Activated CD4-positive, alpha-beta T cell treated with anti-CD3 and anti-CD28 coated beads, Interleukin-2, Interleukin-4, amounts not matched to agents 100 ng/mL and 50 ng/mL, durations not matched to agents 16 hours and 8 hours (primary cell): Measurements from ENCODE around the gene TNRC18.
"Not testable (repeated sequence)": the region's sequence is repeated elsewhere in the genome, so short reads cannot be mapped to it uniquely, and the experiment has no call there.

Source experiments
- DNase-seq: peaks from one replicate; pipeline ENCODE4 v3.0.0-alpha.2; 2020; ENCODE audit warnings: low spot score

TNRC18 gene

GRCh38 chr7:5291301-5291700 is 132.3 kb downstream of the TNRC18 start:
- no peak for DNase-seq

- DNase-seq = no peak
These were observed 134.3 kb downstream of the TNRC18 start for GRCh38 chr7:5289355-5289754.

GRCh38 chr7:5288560-5288959 is 135.1 kb downstream of the TNRC18 start:
- DNase-seq = not testable (repeated sequence)

- no peak for DNase-seq
These were observed 135.8 kb downstream of the TNRC18 start for GRCh38 chr7:5287802-5288201.

GRCh38 chr7:5287373-5287772 is 136.3 kb downstream of the TNRC18 start:
- not testable (repeated sequence) for DNase-seq

- DNase-seq = no peak
These were observed 136.7 kb downstream of the TNRC18 start for GRCh38 chr7:5286933-5287332.

- peak; percentile 19 for DNase-seq
These were observed 139.0 kb downstream of the TNRC18 start for GRCh38 chr7:5284304-5285281.

- DNase-seq = no peak
These were observed 140.0 kb downstream of the TNRC18 start for GRCh38 chr7:5283421-5284303.

- no peak for DNase-seq
These were observed 140.9 kb downstream of the TNRC18 start, which contains the start of gene SLC29A4 for GRCh38 chr7:5282543-5283316. Gene SLC29A4, plus strand, starts transcription at chr7:5282943. Its CDS starts 4,874 bp downstream, at chr7:5287817.

- not testable (repeated sequence) for DNase-seq
These were observed 141.8 kb downstream of the TNRC18 start for GRCh38 chr7:5281598-5282500.

- no peak for DNase-seq
These were observed 143.9 kb downstream of the TNRC18 start for GRCh38 chr7:5279734-5280133.

- DNase-seq = no peak
These were observed 144.9 kb downstream of the TNRC18 start for GRCh38 chr7:5278766-5279165.

- no peak for DNase-seq
These were observed 147.0 kb downstream of the TNRC18 start for GRCh38 chr7:5276611-5277010.

- not testable (repeated sequence) for DNase-seq
These were observed 147.5 kb downstream of the TNRC18 start for GRCh38 chr7:5276123-5276522.

GRCh38 chr7:5275510-5275909 is 148.1 kb downstream of the TNRC18 start:
- not testable (repeated sequence) for DNase-seq

- not testable (repeated sequence) for DNase-seq
These were observed 148.6 kb downstream of the TNRC18 start for GRCh38 chr7:5274985-5275431.

- no peak for DNase-seq
These were observed 149.2 kb downstream of the TNRC18 start for GRCh38 chr7:5274441-5274840.

GRCh38 chr7:5273831-5274405 is 149.7 kb downstream of the TNRC18 start:
- not testable (repeated sequence) for DNase-seq

- DNase-seq = no peak
These were observed 152.8 kb downstream of the TNRC18 start for GRCh38 chr7:5270788-5271187.

GRCh38 chr7:5269992-5270657 is 153.5 kb downstream of the TNRC18 start:
- DNase-seq = not testable (repeated sequence)
